Panc1 (cell line): ENCODE results near the gene HTR3B. TPM values are rescaled to one million over a fixed set of nuclear protein-coding genes. Genes with fewer than 3 reads are reported as not detected.

Experiments used
- ATAC-seq: fragments of 200-7000 bp; cut with Tn5 transposase; 2 replicates; pipeline ENCODE4 v1.9.1; 2020; ENCODE audit warnings: mild to moderate bottlenecking, moderate library complexity
- BruUV-seq: library from RNA; stranded (reverse); fragments of 400-500 nt; replicated peaks from 2 replicates; lab custom pipeline; 2021; lab: Mats Ljungman, UMichigan
- CTCF ChIA-PET: fragments of 300-600 bp; sonication (Branson Sonifier 250); formaldehyde crosslinking; loops from one replicate; lab custom pipeline; 2022; ENCODE audit warnings: antibody characterized with exemption; lab: Charles Lee
- POLR2A ChIA-PET: fragments of 300-600 bp; sonication (Branson Sonifier 250); formaldehyde crosslinking; loops from one replicate; lab custom pipeline; 2022; ENCODE audit warnings: antibody characterized with exemption; lab: Charles Lee
- DNase-seq: peaks from one replicate; pipeline ENCODE4 v3.0.0-alpha.2; 2010; ENCODE audit warnings: low read depth, low spot score
- H3K27ac ChIP-seq: 2 replicates; pipeline ENCODE4 v1.5.1; 2011; ENCODE audit warnings: mild to moderate bottlenecking, low read length, inconsistent platforms
- H3K27me3 ChIP-seq: fragments of 200-500 bp; sonication (Bioruptor generic); 2 replicates; pipeline ENCODE4 v1.6.0; 2014; ENCODE audit warnings: low read length, inconsistent platforms; ENCODE audit not compliant: control insufficient read depth, insufficient read depth
- H3K36me3 ChIP-seq: fragments of 200-500 bp; sonication (Bioruptor generic); 2 replicates; pipeline ENCODE4 v1.5.1; 2014; ENCODE audit warnings: inconsistent platforms, mild to moderate bottlenecking, low read length, moderate library complexity; ENCODE audit not compliant: control insufficient read depth, insufficient read depth
- H3K4me1 ChIP-seq: 2 replicates; pipeline ENCODE4 v1.5.1; 2011; ENCODE audit warnings: inconsistent platforms, mild to moderate bottlenecking, low read length, moderate library complexity; ENCODE audit not compliant: control insufficient read depth, insufficient read depth
- H3K4me3 ChIP-seq, 2 experiments: 2 replicates each; pipeline ENCODE4 v1.5.1; 2011 to 2012; ENCODE audit warnings: low read depth in 2 of 2, low read length in 2 of 2, mild to moderate bottlenecking in 2 of 2, inconsistent platforms in 1 of 2, moderate library complexity in 1 of 2
- H3K9me3 ChIP-seq: fragments of 200-500 bp; sonication (Bioruptor generic); 2 replicates; pipeline ENCODE4 v1.5.1; 2014; ENCODE audit warnings: low read depth, mild to moderate bottlenecking, inconsistent platforms, low read length, moderate library complexity; ENCODE audit not compliant: control insufficient read depth, insufficient read depth
- POLR2AphosphoS5 ChIP-seq: IDR thresholded peaks from 2 replicates; pipeline ENCODE4 v1.6.1; 2012; ENCODE audit warnings: mild to moderate bottlenecking, low read depth, low read length, moderate library complexity
- SIN3A ChIP-seq: IDR thresholded peaks from 2 replicates; pipeline ENCODE4 v1.6.1; 2012; ENCODE audit warnings: low read depth, mild to moderate bottlenecking, low read length, moderate library complexity, borderline replicate concordance; ENCODE audit not compliant: insufficient read depth
- TCF7L2 ChIP-seq: IDR thresholded peaks from 2 replicates; pipeline ENCODE4 v1.6.1; 2011; ENCODE audit warnings: mild to moderate bottlenecking, low read depth, low read length, inconsistent platforms
- in situ Hi-C: cut with HindIII; loops from 2 replicates; pipeline ENCODE4 v1.10.0; 2016; ENCODE audit warnings: low sequenced_read_pairs, low pct_unique_long_range_greater_than_20kb
- intact Hi-C: fragments of 100-400 bp; cut with micrococcal nuclease; formaldehyde crosslinking; loops from one replicate; pipeline ENCODE4 v1.10.0; 2022; ENCODE audit not compliant: unreplicated experiment
- total RNA-seq: library from RNA; stranded (reverse); gene quantifications from one replicate; pipeline ENCODE4 v1.2.1, GENCODE V29; 2021; ENCODE audit not compliant: unreplicated experiment
- TF ChIP-seq, protein P1 (sequence below), 2 experiments: IDR thresholded peaks; 2 replicates each; pipeline ENCODE4 v1.6.1; 2011 to 2012; ENCODE audit warnings: low read depth in 2 of 2, control low read depth in 1 of 2, low read length in 1 of 2, mild to moderate bottlenecking in 1 of 2, moderate library complexity in 1 of 2; ENCODE audit not compliant: insufficient read depth in 1 of 2
- TF ChIP-seq, protein P2 (sequence below): fragments of 450-650 bp; IDR thresholded peaks from 2 replicates; pipeline ENCODE4 v1.5.1; 2017; ENCODE audit warnings: mild to moderate bottlenecking

HTR3B gene
- total RNA-seq, 1 experiment from 2014 or later = not detected

DNA sequence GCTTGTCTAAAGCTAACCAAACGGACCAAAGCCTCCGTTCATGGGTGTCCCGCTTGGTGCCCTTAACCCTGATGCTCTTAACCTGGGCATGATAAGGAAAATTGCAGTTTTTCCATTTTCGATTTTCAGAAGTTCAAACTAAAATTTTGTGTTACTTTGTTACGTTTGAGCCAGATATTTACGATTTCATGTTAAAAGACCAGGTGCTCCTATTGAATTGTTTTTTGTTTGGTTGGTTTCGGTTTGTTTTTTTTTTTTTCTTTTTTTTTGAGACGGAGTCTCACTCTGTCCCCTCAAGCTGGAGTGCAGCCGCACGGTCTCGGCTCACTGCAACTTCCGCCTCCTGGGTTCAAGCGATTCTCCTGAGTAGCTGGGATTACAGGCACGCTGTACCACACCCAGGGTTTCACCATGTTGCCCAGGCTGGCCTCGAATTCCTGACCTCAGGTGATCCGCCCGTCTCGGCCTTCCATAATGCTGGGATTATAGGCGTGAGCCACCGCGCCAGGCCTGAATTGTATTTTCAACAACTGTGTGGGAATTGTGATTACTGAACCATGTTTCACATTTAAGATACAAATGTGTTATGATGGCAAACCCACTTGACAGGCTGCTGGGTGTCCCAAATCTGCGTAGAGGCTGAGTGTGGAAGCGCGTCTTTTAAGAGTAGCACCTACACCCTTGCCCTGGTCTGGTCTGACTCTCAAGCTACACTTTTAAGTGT is 28.4 kb upstream of the HTR3B start:
- no peak for DNase-seq
- in situ Hi-C loops = no loop called here

DNA sequence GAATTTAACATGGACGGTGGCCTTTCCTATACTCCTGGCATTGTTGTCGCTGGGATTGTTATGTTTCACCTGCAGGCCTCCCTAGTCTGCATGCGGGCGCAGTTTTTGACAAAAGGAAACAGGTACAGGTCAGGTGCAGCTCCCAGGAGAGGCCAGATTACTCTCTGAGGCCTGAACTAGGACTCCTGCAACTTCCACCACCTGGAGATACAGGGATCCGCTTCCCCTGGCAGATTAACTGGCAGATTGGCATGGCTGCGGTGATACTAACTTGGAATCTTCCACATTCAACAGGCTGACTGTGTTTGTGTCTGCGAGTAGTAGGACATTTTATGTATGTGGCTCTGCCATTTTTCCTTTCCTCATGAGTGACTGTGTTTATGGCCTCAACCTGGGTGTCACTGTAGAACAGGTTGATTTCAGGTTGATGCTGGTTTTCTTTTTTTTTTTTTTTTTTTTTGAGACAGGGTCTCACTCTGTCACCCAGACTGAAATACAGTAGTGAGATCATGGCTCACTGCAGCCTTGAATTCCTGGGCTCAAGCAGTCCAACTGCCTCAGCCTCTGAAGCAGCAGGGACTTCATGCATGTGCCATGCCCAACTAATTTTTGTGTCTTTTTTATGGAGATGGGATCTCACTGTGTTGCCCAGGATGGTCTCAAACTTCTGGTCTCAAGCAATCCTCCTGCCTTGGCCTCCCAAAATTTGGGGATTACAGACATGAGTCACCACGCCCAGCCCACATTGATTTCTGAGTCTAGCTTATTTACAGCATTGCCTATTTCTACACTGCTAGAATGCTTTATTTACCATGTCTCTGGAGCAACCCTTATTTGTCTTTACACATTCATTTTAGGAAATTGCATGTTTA is 27.6 kb upstream of the HTR3B start:
- ChIA-PET CTCF (no interaction called here), POLR2A (interaction anchor here (0.6 kb wide), 2 partner anchors 172 to 424 kb away, joined by 3 to 6 read pairs; no protein-coding TSS in a partner anchor)
- H3K4me1 ChIP-seq = peaks cover 22% of the 10 kb centered on the region
- H3K27me3 ChIP-seq = no peaks in the 10 kb centered on the region
- no peaks in the 10 kb centered on the region for H3K9me3 ChIP-seq
- peak overlapping the region; percentile 71 to 87 for H3K4me3 ChIP-seq
- H3K36me3 ChIP-seq = no peaks in the 10 kb centered on the region
- intact Hi-C loops (no loop called here), in situ Hi-C loops (no loop called here)
- TF ChIP-seq, protein P1, sequence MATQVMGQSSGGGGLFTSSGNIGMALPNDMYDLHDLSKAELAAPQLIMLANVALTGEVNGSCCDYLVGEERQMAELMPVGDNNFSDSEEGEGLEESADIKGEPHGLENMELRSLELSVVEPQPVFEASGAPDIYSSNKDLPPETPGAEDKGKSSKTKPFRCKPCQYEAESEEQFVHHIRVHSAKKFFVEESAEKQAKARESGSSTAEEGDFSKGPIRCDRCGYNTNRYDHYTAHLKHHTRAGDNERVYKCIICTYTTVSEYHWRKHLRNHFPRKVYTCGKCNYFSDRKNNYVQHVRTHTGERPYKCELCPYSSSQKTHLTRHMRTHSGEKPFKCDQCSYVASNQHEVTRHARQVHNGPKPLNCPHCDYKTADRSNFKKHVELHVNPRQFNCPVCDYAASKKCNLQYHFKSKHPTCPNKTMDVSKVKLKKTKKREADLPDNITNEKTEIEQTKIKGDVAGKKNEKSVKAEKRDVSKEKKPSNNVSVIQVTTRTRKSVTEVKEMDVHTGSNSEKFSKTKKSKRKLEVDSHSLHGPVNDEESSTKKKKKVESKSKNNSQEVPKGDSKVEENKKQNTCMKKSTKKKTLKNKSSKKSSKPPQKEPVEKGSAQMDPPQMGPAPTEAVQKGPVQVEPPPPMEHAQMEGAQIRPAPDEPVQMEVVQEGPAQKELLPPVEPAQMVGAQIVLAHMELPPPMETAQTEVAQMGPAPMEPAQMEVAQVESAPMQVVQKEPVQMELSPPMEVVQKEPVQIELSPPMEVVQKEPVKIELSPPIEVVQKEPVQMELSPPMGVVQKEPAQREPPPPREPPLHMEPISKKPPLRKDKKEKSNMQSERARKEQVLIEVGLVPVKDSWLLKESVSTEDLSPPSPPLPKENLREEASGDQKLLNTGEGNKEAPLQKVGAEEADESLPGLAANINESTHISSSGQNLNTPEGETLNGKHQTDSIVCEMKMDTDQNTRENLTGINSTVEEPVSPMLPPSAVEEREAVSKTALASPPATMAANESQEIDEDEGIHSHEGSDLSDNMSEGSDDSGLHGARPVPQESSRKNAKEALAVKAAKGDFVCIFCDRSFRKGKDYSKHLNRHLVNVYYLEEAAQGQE (IDR thresholded peaks at IDR 0.05; ENCODE audit: insufficient read depth in 1 of 2, low read depth in 2 of 2, low read length in 1 of 2) = no peak
- TF ChIP-seq SIN3A (no peak), TCF7L2 (no peak), POLR2AphosphoS5 (no peak)
- TF ChIP-seq, protein P2, sequence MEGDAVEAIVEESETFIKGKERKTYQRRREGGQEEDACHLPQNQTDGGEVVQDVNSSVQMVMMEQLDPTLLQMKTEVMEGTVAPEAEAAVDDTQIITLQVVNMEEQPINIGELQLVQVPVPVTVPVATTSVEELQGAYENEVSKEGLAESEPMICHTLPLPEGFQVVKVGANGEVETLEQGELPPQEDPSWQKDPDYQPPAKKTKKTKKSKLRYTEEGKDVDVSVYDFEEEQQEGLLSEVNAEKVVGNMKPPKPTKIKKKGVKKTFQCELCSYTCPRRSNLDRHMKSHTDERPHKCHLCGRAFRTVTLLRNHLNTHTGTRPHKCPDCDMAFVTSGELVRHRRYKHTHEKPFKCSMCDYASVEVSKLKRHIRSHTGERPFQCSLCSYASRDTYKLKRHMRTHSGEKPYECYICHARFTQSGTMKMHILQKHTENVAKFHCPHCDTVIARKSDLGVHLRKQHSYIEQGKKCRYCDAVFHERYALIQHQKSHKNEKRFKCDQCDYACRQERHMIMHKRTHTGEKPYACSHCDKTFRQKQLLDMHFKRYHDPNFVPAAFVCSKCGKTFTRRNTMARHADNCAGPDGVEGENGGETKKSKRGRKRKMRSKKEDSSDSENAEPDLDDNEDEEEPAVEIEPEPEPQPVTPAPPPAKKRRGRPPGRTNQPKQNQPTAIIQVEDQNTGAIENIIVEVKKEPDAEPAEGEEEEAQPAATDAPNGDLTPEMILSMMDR = no peak
- H3K27ac ChIP-seq = peak overlapping the region; percentile 99
- DNase-seq = no peak
- no peak for ATAC-seq
- BruUV-seq = no TSS peak

More for the DNA sequence above, 28.4 kb upstream of the HTR3B start:
- H3K27ac ChIP-seq = peak overlapping the region; percentile 99
- TSS peak; percentile 97 for BruUV-seq
- intact Hi-C loops = no loop called here
- TF ChIP-seq SIN3A = no peak
- TF ChIP-seq TCF7L2 = no peak
- TF ChIP-seq, protein P1 (IDR thresholded peaks at IDR 0.05; ENCODE audit: insufficient read depth in 1 of 2, low read depth in 2 of 2, low read length in 1 of 2) = no peak
- TF ChIP-seq, protein P2 = no peak
- TF ChIP-seq POLR2AphosphoS5 = no peak
- no peaks in the 10 kb centered on the region for H3K27me3 ChIP-seq
- peak overlapping the region; percentile 71 to 87 for H3K4me3 ChIP-seq
- ChIA-PET CTCF (no interaction called here), POLR2A (interaction anchor here (0.5 to 0.6 kb wide), 6 partner anchors 88 to 580 kb away, joined by 3 to 6 read pairs (median 4); no protein-coding TSS in a partner anchor)
- H3K4me1 ChIP-seq = peaks cover 22% of the 10 kb centered on the region
- no peaks in the 10 kb centered on the region for H3K36me3 ChIP-seq
- no peak for ATAC-seq
- no peaks in the 10 kb centered on the region for H3K9me3 ChIP-seq
